ENCODE data around the gene CRISP1. TPM values are rescaled to one million over a fixed set of nuclear protein-coding genes. Genes with fewer than 3 reads are reported as not detected.

CRISP1 gene, protein sequence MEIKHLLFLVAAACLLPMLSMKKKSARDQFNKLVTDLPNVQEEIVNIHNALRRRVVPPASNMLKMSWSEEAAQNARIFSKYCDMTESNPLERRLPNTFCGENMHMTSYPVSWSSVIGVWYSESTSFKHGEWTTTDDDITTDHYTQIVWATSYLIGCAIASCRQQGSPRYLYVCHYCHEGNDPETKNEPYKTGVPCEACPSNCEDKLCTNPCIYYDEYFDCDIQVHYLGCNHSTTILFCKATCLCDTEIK
- total RNA-seq = not detected in 2 replicates

DNA sequence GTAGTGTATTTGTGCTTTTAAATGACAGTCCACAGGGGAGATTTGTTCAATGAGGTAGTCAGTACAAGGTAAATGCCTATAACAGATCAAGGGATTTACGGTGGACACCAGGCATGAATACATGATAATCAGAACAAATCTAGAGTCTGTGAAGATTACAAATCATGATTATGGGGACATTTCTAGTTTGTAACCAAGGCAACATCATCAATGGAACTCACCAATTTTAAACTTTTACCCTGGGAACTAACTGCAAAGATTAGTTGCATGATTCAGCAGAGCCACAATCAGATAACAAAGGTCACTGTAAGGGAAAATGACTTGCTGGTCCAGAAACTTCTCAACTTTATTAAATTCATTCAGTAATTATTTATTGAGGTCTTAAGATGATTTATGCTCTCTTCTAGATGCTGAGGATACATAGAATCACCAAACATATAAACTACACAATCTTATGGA lies at the start of gene CRISP1:
TSS of gene CRISP1 (minus strand) at position 51 of the 459 bp plus-strand sequence. CDS start 9,135 bp downstream, outside the sequence.

DNA sequence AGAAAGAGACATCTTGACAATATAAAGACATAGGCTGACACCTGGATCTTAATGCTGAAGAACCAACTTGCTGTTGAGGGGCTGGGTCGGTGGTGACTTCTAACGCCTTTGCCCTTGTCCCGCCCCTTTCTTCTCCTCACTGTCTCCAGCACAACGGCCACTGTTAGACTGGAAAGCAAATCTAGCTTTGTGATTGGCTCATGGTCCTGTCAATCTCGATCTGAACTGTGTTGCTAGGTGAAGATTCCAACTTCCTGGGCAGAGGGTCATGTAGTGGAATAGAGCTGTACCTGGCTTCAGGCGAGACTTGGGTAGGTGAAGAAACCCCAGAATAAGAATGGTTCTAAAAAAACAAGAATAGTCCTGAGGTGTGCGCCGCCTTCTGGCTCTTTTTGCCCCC lies 79.2 kb downstream of the CRISP1 start, which contains the start of gene PGK2:
TSS of gene PGK2 (minus strand) at position 110 of the 400 bp plus-strand sequence. CDS start at position 12, 98 bp downstream.

Other genes with a start within 250 kb of the CRISP1 start
- gene RHAG, start 229.7 kb downstream of the CRISP1 start, total RNA-seq = not detected in 2 replicates
- gene CRISP2, start 153.0 kb downstream of the CRISP1 start, total RNA-seq = not detected in 2 replicates
- gene CRISP3, start 122.1 kb downstream of the CRISP1 start, total RNA-seq = not detected in 2 replicates
- gene PGK2, start 79.2 kb downstream of the CRISP1 start, total RNA-seq = not detected in 2 replicates
- not detected in 2 replicates for gene DEFB114, start 97.6 kb upstream of the CRISP1 start, total RNA-seq
- gene DEFB113, start 103.1 kb upstream of the CRISP1 start, total RNA-seq = not detected in 2 replicates
- not detected in 2 replicates for gene DEFB110, start 155.5 kb upstream of the CRISP1 start, total RNA-seq
- gene DEFB112, start 183.4 kb upstream of the CRISP1 start, total RNA-seq = not detected in 2 replicates